HFFc6 (cell line): ENCODE measurements around the gene AKR7A2. TPM values are rescaled to one million over a fixed set of nuclear protein-coding genes. Genes with fewer than 3 reads are reported as not detected.

ENCODE experiments used
- DNase-seq: peaks from one replicate; pipeline ENCODE4 v3.0.0-alpha.2; 2018
- H3K27ac Mint-ChIP-seq: 2 replicates; pipeline ENCODE4 v1.8.0; 2020; ENCODE audit warnings: mild to moderate bottlenecking, mixed read lengths
- H3K27me3 Mint-ChIP-seq: 2 replicates; pipeline ENCODE4 v1.8.0; 2021; ENCODE audit warnings: mild to moderate bottlenecking, moderate library complexity, mixed read lengths; ENCODE audit not compliant: insufficient read depth
- H3K36me3 Mint-ChIP-seq: 2 replicates; pipeline ENCODE4 v1.8.0; 2021; ENCODE audit warnings: low read depth, mixed read lengths
- H3K4me1 Mint-ChIP-seq: 2 replicates; pipeline ENCODE4 v1.8.0; 2020; ENCODE audit warnings: low read depth, mixed read lengths
- H3K4me3 Mint-ChIP-seq: 2 replicates; pipeline ENCODE4 v1.8.0; 2020; ENCODE audit warnings: mild to moderate bottlenecking, moderate library complexity, mixed read lengths
- H3K9me3 Mint-ChIP-seq: 2 replicates; pipeline ENCODE4 v1.8.0; 2020; ENCODE audit warnings: mild to moderate bottlenecking, mixed read lengths
- CTCF ChIP-seq: fragments of 200-600 bp; sonication (generic); IDR thresholded peaks from 2 replicates; pipeline ENCODE4 v1.5.0; 2021; ENCODE audit warnings: antibody characterized with exemption, mild to moderate bottlenecking
- total RNA-seq, 6 experiments: library from RNA; stranded (reverse); fragmentation: NEBNext Ultra II Directional; extraction: Animal tissue kit (Norgen Biotek cat#: 25700); gene quantifications; 2 replicates in 1 of 6; 3 replicates in 5 of 6; pipeline ENCODE4 v1.2.3, GENCODE V29; 2021

AKR7A2 gene
- total RNA-seq, 6 experiments from 2014 or later: 62.8 to 74.2 (median 69.4) TPM

DNA sequence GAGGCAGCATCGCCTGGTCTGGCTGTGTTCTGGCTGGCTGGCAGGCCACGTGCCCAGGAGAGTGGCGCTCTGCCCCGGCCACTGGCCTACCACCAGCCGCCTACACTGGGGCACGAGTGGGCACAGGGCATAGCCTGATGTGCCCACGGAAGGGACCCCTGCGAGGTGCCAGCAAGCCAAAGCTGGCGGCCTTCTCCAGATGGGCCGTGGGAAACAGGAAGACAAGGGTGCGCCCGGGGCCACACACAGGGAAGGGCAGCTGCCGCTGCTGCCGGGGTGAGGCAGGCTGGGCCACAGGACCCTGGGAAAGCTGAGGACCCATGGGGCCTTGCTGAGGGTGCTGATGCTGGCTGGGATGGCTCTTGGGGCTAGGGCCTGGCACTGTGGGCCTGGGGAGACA, 40.9 kb upstream of the AKR7A2 start:
- no peak for DNase-seq
- Mint-ChIP-seq H3K4me1 (no peaks in the 10 kb centered on the region), H3K36me3 (peaks cover 16% of the 10 kb centered on the region), H3K4me3 (no peak overlapping the region), H3K27ac (no peak overlapping the region), H3K27me3 (peaks cover 4% of the 10 kb centered on the region), H3K9me3 (no peaks in the 10 kb centered on the region)
- no peak for TF ChIP-seq CTCF

- no peak for DNase-seq
- Mint-ChIP-seq H3K27ac (no peak overlapping the region), H3K4me1 (no peaks in the 10 kb centered on the region), H3K9me3 (no peaks in the 10 kb centered on the region), H3K27me3 (peaks cover 4% of the 10 kb centered on the region), H3K36me3 (peaks cover 12% of the 10 kb centered on the region), H3K4me3 (no peak overlapping the region)
- TF ChIP-seq CTCF: no peak
Measured at GRCh38 chr1:19351873-19352272, 39.9 kb upstream of the AKR7A2 start.

GRCh38 chr1:19350566-19350965, 38.6 kb upstream of the AKR7A2 start:
- Mint-ChIP-seq H3K4me3 (no peak overlapping the region), H3K9me3 (no peaks in the 10 kb centered on the region), H3K27me3 (peaks cover 4% of the 10 kb centered on the region), H3K4me1 (no peaks in the 10 kb centered on the region), H3K36me3 (peaks cover 7% of the 10 kb centered on the region), H3K27ac (no peak overlapping the region)
- no peak for TF ChIP-seq CTCF
- no peak for DNase-seq

- Mint-ChIP-seq H3K9me3 (no peaks in the 10 kb centered on the region), H3K27me3 (peaks cover 4% of the 10 kb centered on the region), H3K36me3 (peaks cover 6% of the 10 kb centered on the region), H3K27ac (no peak overlapping the region), H3K4me3 (no peak overlapping the region), H3K4me1 (no peaks in the 10 kb centered on the region)
- no peak for DNase-seq
- no peak for TF ChIP-seq CTCF
Measured at GRCh38 chr1:19349999-19350398, 38.1 kb upstream of the AKR7A2 start.

GRCh38 chr1:19348441-19349198, 36.7 kb upstream of the AKR7A2 start:
- DNase-seq: no peak
- Mint-ChIP-seq H3K4me3 (no peak overlapping the region), H3K27me3 (peaks cover 4% of the 10 kb centered on the region; the same call in 1 of the 2 replicates), H3K9me3 (no peaks in the 10 kb centered on the region), H3K36me3 (no peaks in the 10 kb centered on the region; the same call in none of the 2 replicates), H3K27ac (no peak overlapping the region), H3K4me1 (no peaks in the 10 kb centered on the region)
- TF ChIP-seq CTCF: no peak
